ENCODE data around the gene IRF2BPL. TPM values are rescaled to one million over a fixed set of nuclear protein-coding genes. Genes with fewer than 3 reads are reported as not detected.

The IRF2BPL gene
- total RNA-seq, 1 donor from 2014 or later = 4.8 TPM

- Histone ChIP-seq H3K27me3 (no peaks in the 10 kb centered on the region), H3K4me3 (no peak overlapping the region), H2AFZ (replicated peaks) (no peak overlapping the region), H3K9me3 (ENCODE audit: low read depth) (no peaks in the 10 kb centered on the region), H3K27ac (no peak overlapping the region), H3K9ac (no peak overlapping the region), H3F3A (ENCODE audit: low read depth) (peaks cover 12% of the 10 kb centered on the region), H3K79me2 (ENCODE audit: low read depth) (no peaks in the 10 kb centered on the region), H3K36me3 (no peaks in the 10 kb centered on the region), H4K20me1 (ENCODE audit: low read depth) (no peaks in the 10 kb centered on the region), H3K4me2 (no peak overlapping the region), H3K4me1 (peaks cover 23% of the 10 kb centered on the region)
- H3K36me3 Mint-ChIP-seq = no peaks in the 10 kb centered on the region
- H3K27me3 Mint-ChIP-seq (ENCODE audit: insufficient read depth, low read depth) = peaks cover 4% of the 10 kb centered on the region
- no peak for DNase-seq (ENCODE audit: low spot score)
- H3K9me3 Mint-ChIP-seq = peaks cover 12% of the 10 kb centered on the region
- no peak overlapping the region for H3K4me3 Mint-ChIP-seq
- H3K4me1 Mint-ChIP-seq = peaks cover 39% of the 10 kb centered on the region
- no peak overlapping the region for H3K27ac Mint-ChIP-seq
- no peak for TF ChIP-seq EZH2 (IDR thresholded peaks at IDR 0.05)
Measured at GRCh38 chr14:77074969-77075368, 46.5 kb upstream of the IRF2BPL start.

GRCh38 chr14:77071938-77072388 lies 43.5 kb upstream of the IRF2BPL start:
- TF ChIP-seq CTCF (IDR thresholded peaks at IDR 0.05) (no peak), EZH2phosphoT487 (IDR thresholded peaks at IDR 0.05) (no peak), EZH2 (IDR thresholded peaks at IDR 0.05) (no peak)
- Histone ChIP-seq H3K27me3 (no peaks in the 10 kb centered on the region), H3K36me3 (no peaks in the 10 kb centered on the region), H3K9me3 (ENCODE audit: low read depth) (no peaks in the 10 kb centered on the region), H3K4me3 (no peak overlapping the region), H3K79me2 (ENCODE audit: low read depth) (no peaks in the 10 kb centered on the region), H3K4me1 (peaks cover 20% of the 10 kb centered on the region), H3F3A (ENCODE audit: low read depth) (peaks cover 12% of the 10 kb centered on the region), H3K4me2 (no peak overlapping the region), H2AFZ (replicated peaks) (no peak overlapping the region), H3K27ac (no peak overlapping the region), H3K9ac (no peak overlapping the region), H4K20me1 (ENCODE audit: low read depth) (no peaks in the 10 kb centered on the region)
- Mint-ChIP-seq H3K27me3 (ENCODE audit: insufficient read depth, low read depth) (peaks cover 9% of the 10 kb centered on the region), H3K9me3 (peaks cover 6% of the 10 kb centered on the region), H3K36me3 (no peaks in the 10 kb centered on the region), H3K27ac (peak overlapping the region; percentile 80), H3K4me1 (peaks cover 53% of the 10 kb centered on the region), H3K4me3 (no peak overlapping the region)
- no peak for DNase-seq (ENCODE audit: low spot score)

- no peak overlapping the region for H2AFZ ChIP-seq (replicated peaks)
- no peaks in the 10 kb centered on the region for H3K9me3 ChIP-seq (ENCODE audit: low read depth)
- Mint-ChIP-seq H3K27me3 (ENCODE audit: insufficient read depth, low read depth) (peaks cover 12% of the 10 kb centered on the region), H3K36me3 (no peaks in the 10 kb centered on the region), H3K4me3 (no peak overlapping the region), H3K9me3 (peaks cover 6% of the 10 kb centered on the region), H3K4me1 (peaks cover 52% of the 10 kb centered on the region), H3K27ac (no peak overlapping the region)
- TF ChIP-seq CTCF (IDR thresholded peaks at IDR 0.05) = no peak
- TF ChIP-seq EZH2phosphoT487 (IDR thresholded peaks at IDR 0.05) = no peak
- no peak for TF ChIP-seq EZH2 (IDR thresholded peaks at IDR 0.05)
- no peak overlapping the region for H3K4me2 ChIP-seq
- H3K9ac ChIP-seq = no peak overlapping the region
- no peaks in the 10 kb centered on the region for H3K36me3 ChIP-seq
- DNase-seq (ENCODE audit: low spot score) = no peak
- H3K27me3 ChIP-seq = no peaks in the 10 kb centered on the region
- H4K20me1 ChIP-seq (ENCODE audit: low read depth) = no peaks in the 10 kb centered on the region
- no peak overlapping the region for H3K27ac ChIP-seq
- no peaks in the 10 kb centered on the region for H3F3A ChIP-seq (ENCODE audit: low read depth)
- H3K4me3 ChIP-seq = no peak overlapping the region
- H3K4me1 ChIP-seq = peaks cover 6% of the 10 kb centered on the region
- H3K79me2 ChIP-seq (ENCODE audit: low read depth) = no peaks in the 10 kb centered on the region
Measured at GRCh38 chr14:77069551-77069950, 41.0 kb upstream of the IRF2BPL start.

GRCh38 chr14:77068517-77069200 lies 40.2 kb upstream of the IRF2BPL start:
- Histone ChIP-seq H3K79me2 (ENCODE audit: low read depth) (no peaks in the 10 kb centered on the region), H2AFZ (replicated peaks) (no peak overlapping the region), H3F3A (ENCODE audit: low read depth) (no peaks in the 10 kb centered on the region), H3K9ac (no peak overlapping the region), H3K9me3 (ENCODE audit: low read depth) (no peaks in the 10 kb centered on the region), H3K4me3 (no peak overlapping the region), H3K36me3 (no peaks in the 10 kb centered on the region), H3K4me2 (no peak overlapping the region), H3K27ac (no peak overlapping the region), H3K4me1 (peaks cover 11% of the 10 kb centered on the region), H3K27me3 (no peaks in the 10 kb centered on the region), H4K20me1 (ENCODE audit: low read depth) (no peaks in the 10 kb centered on the region)
- H3K36me3 Mint-ChIP-seq = peaks cover 2% of the 10 kb centered on the region
- peaks cover 10% of the 10 kb centered on the region for H3K27me3 Mint-ChIP-seq (ENCODE audit: insufficient read depth, low read depth)
- H3K4me3 Mint-ChIP-seq = no peak overlapping the region
- DNase-seq (ENCODE audit: low spot score) = no peak
- TF ChIP-seq CTCF (IDR thresholded peaks at IDR 0.05) (no peak), EZH2phosphoT487 (IDR thresholded peaks at IDR 0.05) (no peak), EZH2 (IDR thresholded peaks at IDR 0.05) (no peak)
- peak overlapping the region; percentile 4 for H3K27ac Mint-ChIP-seq
- H3K9me3 Mint-ChIP-seq = peaks cover 2% of the 10 kb centered on the region
- peaks cover 59% of the 10 kb centered on the region for H3K4me1 Mint-ChIP-seq
